ENCODE data around the gene SLC4A1AP. TPM values are rescaled to one million over a fixed set of nuclear protein-coding genes. Genes with fewer than 3 reads are reported as not detected.
A peak's percentile ranks its signal among the peaks of the same experiment; 100 is the strongest.

The SLC4A1AP gene
- total and polyA plus RNA-seq, 2 of the 13 experiments (the other 11 are each of a cell fraction or from before 2014, with no cell fraction given), result 15.3 to 44.6 TPM

GRCh38 chr2:27628767-27629709, 34.7 kb upstream of the SLC4A1AP start, which contains the start of the genes CCDC121 and GPN1 (continued):
- TF ChIP-seq, protein P1, sequence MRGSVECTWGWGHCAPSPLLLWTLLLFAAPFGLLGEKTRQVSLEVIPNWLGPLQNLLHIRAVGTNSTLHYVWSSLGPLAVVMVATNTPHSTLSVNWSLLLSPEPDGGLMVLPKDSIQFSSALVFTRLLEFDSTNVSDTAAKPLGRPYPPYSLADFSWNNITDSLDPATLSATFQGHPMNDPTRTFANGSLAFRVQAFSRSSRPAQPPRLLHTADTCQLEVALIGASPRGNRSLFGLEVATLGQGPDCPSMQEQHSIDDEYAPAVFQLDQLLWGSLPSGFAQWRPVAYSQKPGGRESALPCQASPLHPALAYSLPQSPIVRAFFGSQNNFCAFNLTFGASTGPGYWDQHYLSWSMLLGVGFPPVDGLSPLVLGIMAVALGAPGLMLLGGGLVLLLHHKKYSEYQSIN (CRISPR knock-in tag; IDR thresholded peaks at IDR 0.05; ENCODE audit: borderline replicate concordance), result no peak
- TF ChIP-seq SETDB1 (CRISPR knock-in tag; IDR thresholded peaks at IDR 0.05; ENCODE audit: borderline replicate concordance), result no peak
- TF ChIP-seq ZNF773 (CRISPR knock-in tag; IDR thresholded peaks at IDR 0.05; ENCODE audit: borderline replicate concordance), result no peak; the same call in 1 of the 2 replicates
- TF ChIP-seq, protein P2, sequence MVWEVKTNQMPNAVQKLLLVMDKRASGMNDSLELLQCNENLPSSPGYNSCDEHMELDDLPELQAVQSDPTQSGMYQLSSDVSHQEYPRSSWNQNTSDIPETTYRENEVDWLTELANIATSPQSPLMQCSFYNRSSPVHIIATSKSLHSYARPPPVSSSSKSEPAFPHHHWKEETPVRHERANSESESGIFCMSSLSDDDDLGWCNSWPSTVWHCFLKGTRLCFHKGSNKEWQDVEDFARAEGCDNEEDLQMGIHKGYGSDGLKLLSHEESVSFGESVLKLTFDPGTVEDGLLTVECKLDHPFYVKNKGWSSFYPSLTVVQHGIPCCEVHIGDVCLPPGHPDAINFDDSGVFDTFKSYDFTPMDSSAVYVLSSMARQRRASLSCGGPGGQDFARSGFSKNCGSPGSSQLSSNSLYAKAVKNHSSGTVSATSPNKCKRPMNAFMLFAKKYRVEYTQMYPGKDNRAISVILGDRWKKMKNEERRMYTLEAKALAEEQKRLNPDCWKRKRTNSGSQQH (CRISPR knock-in tag; IDR thresholded peaks at IDR 0.05; ENCODE audit: low read depth), result peak; percentile 92; the same call in 1 of the 2 replicates
- peak; percentile 84 for TF ChIP-seq CBX1 (IDR thresholded peaks at IDR 0.05; ENCODE audit: low read depth)
- peak; percentile 90; the same call in 1 of the 2 replicates for TF ChIP-seq SNAPC5 (CRISPR knock-in tag; IDR thresholded peaks at IDR 0.05; ENCODE audit: borderline replicate concordance)
- no peak for TF ChIP-seq KLF13 (CRISPR knock-in tag; IDR thresholded peaks at IDR 0.05)
- no peak; the same call in 1 of the 2 replicates for TF ChIP-seq ATF6 (CRISPR knock-in tag; conservative IDR thresholded peaks at IDR 0.05)
- TF ChIP-seq ZNF644 (CRISPR knock-in tag; IDR thresholded peaks at IDR 0.05; ENCODE audit: low read depth), result no peak
- TF ChIP-seq NFAT5 (CRISPR knock-in tag; IDR thresholded peaks at IDR 0.05), result no peak
- peak; percentile 32 for TF ChIP-seq PRPF4 (IDR thresholded peaks at IDR 0.05; ENCODE audit: low read depth, low read length, poor library complexity, severe bottlenecking)
- peak; percentile 100 for TF ChIP-seq SAP130 (CRISPR knock-in tag; IDR thresholded peaks at IDR 0.05; ENCODE audit: low read depth)
- peak; percentile 93 for TF ChIP-seq ZNF883 (CRISPR knock-in tag; IDR thresholded peaks at IDR 0.05; ENCODE audit: not compliant biosample characterization)
- TF ChIP-seq ARNT (IDR thresholded peaks at IDR 0.05), result no peak
- TF ChIP-seq, protein P3, sequence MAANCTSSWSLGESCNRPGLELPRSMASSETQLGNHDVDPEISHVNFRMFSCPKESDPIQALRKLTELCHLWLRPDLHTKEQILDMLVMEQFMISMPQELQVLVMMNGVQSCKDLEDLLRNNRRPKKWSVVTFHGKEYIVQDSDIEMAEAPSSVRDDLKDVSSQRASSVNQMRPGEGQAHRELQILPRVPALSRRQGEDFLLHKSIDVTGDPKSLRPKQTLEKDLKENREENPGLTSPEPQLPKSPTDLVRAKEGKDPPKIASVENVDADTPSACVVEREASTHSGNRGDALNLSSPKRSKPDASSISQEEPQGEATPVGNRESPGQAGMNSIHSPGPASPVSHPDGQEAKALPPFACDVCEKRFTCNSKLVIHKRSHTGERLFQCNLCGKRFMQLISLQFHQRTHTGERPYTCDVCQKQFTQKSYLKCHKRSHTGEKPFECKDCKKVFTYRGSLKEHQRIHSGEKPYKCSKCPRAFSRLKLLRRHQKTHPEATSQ (CRISPR knock-in tag; IDR thresholded peaks at IDR 0.05; ENCODE audit: borderline replicate concordance), result peak; percentile 57; the same call in 1 of the 2 replicates

Data from HepG2 (cell line).